ENCODE results near the gene CCDC27. TPM values are rescaled to one million over a fixed set of nuclear protein-coding genes. Genes with fewer than 3 reads are reported as not detected.

The CCDC27 gene
- polyA plus RNA-seq, 3 donors: not detected

DNA sequence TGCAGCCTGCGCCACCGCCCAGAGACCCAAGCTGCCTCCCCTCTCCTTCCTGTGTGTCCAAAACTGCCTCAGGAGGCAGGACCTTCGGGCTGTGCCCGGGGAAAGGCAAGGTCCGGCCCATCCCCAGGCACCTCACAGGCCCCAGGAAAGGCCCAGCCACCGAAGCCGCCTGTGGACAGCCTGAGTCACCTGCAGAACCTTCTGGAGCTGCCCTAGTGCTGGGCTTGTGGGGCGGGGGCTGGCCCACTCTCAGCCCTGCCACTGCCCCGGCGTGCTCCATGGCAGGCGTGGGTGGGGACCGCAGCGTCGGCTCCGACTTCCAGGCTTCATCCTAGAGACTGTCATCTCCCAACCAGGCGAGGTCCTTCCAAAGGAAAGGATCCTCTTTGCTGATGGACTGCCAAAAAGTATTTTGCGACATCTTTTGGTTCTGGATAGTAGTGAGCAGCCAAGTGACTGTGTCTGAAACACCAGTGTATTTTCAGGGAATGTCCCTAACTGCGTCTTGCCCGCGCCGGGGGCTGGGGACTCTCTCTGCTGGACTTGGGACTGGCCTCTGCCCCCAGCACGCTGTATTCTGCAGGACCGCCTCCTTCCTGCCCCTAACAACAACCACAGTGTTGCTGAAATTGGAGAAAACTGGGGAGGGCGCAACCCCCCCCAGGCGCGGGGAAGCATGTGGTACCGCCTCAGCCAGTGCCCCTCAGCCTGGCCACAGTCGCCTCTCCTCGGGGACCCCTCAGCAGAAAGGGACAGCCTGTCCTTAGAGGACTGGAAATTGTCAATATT lies 19.0 kb upstream of the CCDC27 start:
- peaks cover 15 to 20% of the 10 kb centered on the region in 2 donors for H3K36me3 Mint-ChIP-seq
- Histone ChIP-seq H2AFZ (ENCODE audit: insufficient read depth, low read depth, low read length, poor library complexity, severe bottlenecking) (no peak overlapping the region), H3K4me3 (replicated peaks in 1 of 3; ENCODE audit: low read depth in 2 of 3, low read length in 3 of 3) (no peak overlapping the region), H3K79me2 (ENCODE audit: insufficient read depth, low read length) (no peaks in the 10 kb centered on the region), H3K27ac (ENCODE audit: low read depth in 1 of 2, low read length in 2 of 2) (no peak overlapping the region), H3K4me2 (replicated peaks; ENCODE audit: extremely low read depth, low read length, poor library complexity, severe bottlenecking) (no peak overlapping the region), H3K36me3 (replicated peaks in 1 of 2; ENCODE audit: control insufficient read depth in 1 of 2, insufficient read depth in 2 of 2, low read length in 2 of 2) (peaks cover 0 to 18% of the 10 kb centered on the region in 2 donors), H3K27me3 (ENCODE audit: control insufficient read depth in 2 of 2, insufficient read depth in 2 of 2, low read length in 2 of 2) (no peaks in the 10 kb centered on the region), H3K9me3 (replicated peaks in 1 of 2; ENCODE audit: control insufficient read depth in 1 of 2, insufficient read depth in 1 of 2, low read length in 2 of 2) (no peaks in the 10 kb centered on the region), H3K9ac (ENCODE audit: insufficient read depth, low read length, poor library complexity, severe bottlenecking) (no peak overlapping the region), H4K20me1 (ENCODE audit: insufficient read depth, low read length) (no peaks in the 10 kb centered on the region), H3K4me1 (ENCODE audit: control insufficient read depth in 1 of 2, insufficient read depth in 2 of 2, low read length in 2 of 2) (no peaks in the 10 kb centered on the region)
- no peak overlapping the region for H3K4me3 Mint-ChIP-seq
- intact Hi-C loops (cut with micrococcal nuclease): no loop called here
- DNase-seq: no peak
- H3K27ac Mint-ChIP-seq: no peak overlapping the region
- WGBS (ENCODE audit: insufficient coverage): 91% methylated on average over 15 of the region's 29 CpGs
- H3K9me3 Mint-ChIP-seq: no peaks in the 10 kb centered on the region
- TF ChIP-seq, protein P1, sequence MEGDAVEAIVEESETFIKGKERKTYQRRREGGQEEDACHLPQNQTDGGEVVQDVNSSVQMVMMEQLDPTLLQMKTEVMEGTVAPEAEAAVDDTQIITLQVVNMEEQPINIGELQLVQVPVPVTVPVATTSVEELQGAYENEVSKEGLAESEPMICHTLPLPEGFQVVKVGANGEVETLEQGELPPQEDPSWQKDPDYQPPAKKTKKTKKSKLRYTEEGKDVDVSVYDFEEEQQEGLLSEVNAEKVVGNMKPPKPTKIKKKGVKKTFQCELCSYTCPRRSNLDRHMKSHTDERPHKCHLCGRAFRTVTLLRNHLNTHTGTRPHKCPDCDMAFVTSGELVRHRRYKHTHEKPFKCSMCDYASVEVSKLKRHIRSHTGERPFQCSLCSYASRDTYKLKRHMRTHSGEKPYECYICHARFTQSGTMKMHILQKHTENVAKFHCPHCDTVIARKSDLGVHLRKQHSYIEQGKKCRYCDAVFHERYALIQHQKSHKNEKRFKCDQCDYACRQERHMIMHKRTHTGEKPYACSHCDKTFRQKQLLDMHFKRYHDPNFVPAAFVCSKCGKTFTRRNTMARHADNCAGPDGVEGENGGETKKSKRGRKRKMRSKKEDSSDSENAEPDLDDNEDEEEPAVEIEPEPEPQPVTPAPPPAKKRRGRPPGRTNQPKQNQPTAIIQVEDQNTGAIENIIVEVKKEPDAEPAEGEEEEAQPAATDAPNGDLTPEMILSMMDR (IDR thresholded peaks at IDR 0.05): no peak
- H3K27me3 Mint-ChIP-seq (ENCODE audit: low read depth in 3 of 3): peaks cover 2 to 15% (median 5%) of the 10 kb centered on the region in 3 donors
- no peaks in the 10 kb centered on the region for H3K4me1 Mint-ChIP-seq

- H3K4me1 Mint-ChIP-seq: no peaks in the 10 kb centered on the region
- TF ChIP-seq, protein P1 (IDR thresholded peaks at IDR 0.05): no peak
- H3K27ac ChIP-seq (ENCODE audit: low read depth in 1 of 2, low read length in 2 of 2): no peak overlapping the region
Observed at GRCh38 chr1:3733883-3734589, 18.2 kb upstream of the CCDC27 start.

More at GRCh38 chr1:3733883-3734589, 18.2 kb upstream of the CCDC27 start:
- H3K27me3 Mint-ChIP-seq (ENCODE audit: low read depth in 3 of 3): peaks cover 2 to 9% (median 2%) of the 10 kb centered on the region in 3 donors
- no peaks in the 10 kb centered on the region for H4K20me1 ChIP-seq (ENCODE audit: insufficient read depth, low read length)
- DNase-seq: no peak
- H3K36me3 Mint-ChIP-seq: peaks cover 15 to 20% of the 10 kb centered on the region in 2 donors
- H3K27ac Mint-ChIP-seq: no peak overlapping the region
- H3K4me3 ChIP-seq (replicated peaks in 1 of 3; ENCODE audit: low read depth in 2 of 3, low read length in 3 of 3): no peak overlapping the region
- H3K4me1 ChIP-seq (ENCODE audit: control insufficient read depth in 1 of 2, insufficient read depth in 2 of 2, low read length in 2 of 2): no peaks in the 10 kb centered on the region
- H3K4me3 Mint-ChIP-seq: no peak overlapping the region
- H3K9ac ChIP-seq (ENCODE audit: insufficient read depth, low read length, poor library complexity, severe bottlenecking): no peak overlapping the region
- no peaks in the 10 kb centered on the region for H3K27me3 ChIP-seq (ENCODE audit: control insufficient read depth in 2 of 2, insufficient read depth in 2 of 2, low read length in 2 of 2)
- H2AFZ ChIP-seq (ENCODE audit: insufficient read depth, low read depth, low read length, poor library complexity, severe bottlenecking): no peak overlapping the region
- no peaks in the 10 kb centered on the region for H3K79me2 ChIP-seq (ENCODE audit: insufficient read depth, low read length)
- intact Hi-C loops (cut with micrococcal nuclease): no loop called here
- H3K9me3 Mint-ChIP-seq: no peaks in the 10 kb centered on the region
- H3K9me3 ChIP-seq (replicated peaks in 1 of 2; ENCODE audit: control insufficient read depth in 1 of 2, insufficient read depth in 1 of 2, low read length in 2 of 2): no peaks in the 10 kb centered on the region
- 89% methylated on average over 10 of the region's 17 CpGs for whole genome bisulfite sequencing (ENCODE audit: insufficient coverage)
- H3K4me2 ChIP-seq (replicated peaks; ENCODE audit: extremely low read depth, low read length, poor library complexity, severe bottlenecking): no peak overlapping the region
- peaks cover 7 to 26% of the 10 kb centered on the region in 2 donors for H3K36me3 ChIP-seq (replicated peaks in 1 of 2; ENCODE audit: control insufficient read depth in 1 of 2, insufficient read depth in 2 of 2, low read length in 2 of 2)
